GM12878 (cell line): ENCODE results near the gene LRRN4CL. TPM values are rescaled to one million over a fixed set of nuclear protein-coding genes. Genes with fewer than 3 reads are reported as not detected.
"Not testable (repeated sequence)": the region's sequence is repeated elsewhere in the genome, so short reads cannot be mapped to it uniquely, and the experiment has no call there.

Source experiments
- ATAC-seq: fragments of 200-7000 bp; cut with Tn5 transposase; 3 replicates; pipeline ENCODE4 v1.9.1; 2020; ENCODE audit warnings: mild to moderate bottlenecking, moderate library complexity
- BruUV-seq: library from RNA; stranded (reverse); fragments of 400-500 nt; replicated peaks from 2 replicates; lab custom pipeline; 2021; lab: Mats Ljungman, UMichigan
- CTCF ChIA-PET: fragments of 300-600 bp; sonication (Branson Sonifier 250); formaldehyde crosslinking; extraction: SDS; loops from one replicate; lab custom pipeline; 2021; ENCODE audit warnings: inconsistent platforms; lab: Yijun Ruan, JAX
- POLR2A ChIA-PET: fragments of 350-600 bp; formaldehyde crosslinking; extraction: SDS; loops from one replicate; lab custom pipeline; 2021; ENCODE audit warnings: inconsistent platforms; lab: Charles Lee
- RAD21 ChIA-PET: fragments of 300-600 bp; sonication (Branson Sonifier 250); formaldehyde crosslinking; loops from one replicate; lab custom pipeline; 2023; ENCODE audit warnings: antibody characterized with exemption; ENCODE audit not compliant: unreplicated experiment; lab: Charles Lee
- SMC1A ChIA-PET: fragments of 300-600 bp; sonication (Branson Sonifier 250); formaldehyde crosslinking; loops from one replicate; lab custom pipeline; 2023; ENCODE audit not compliant: unreplicated experiment, uncharacterized antibody; lab: Charles Lee
- DNase-seq: peaks from one replicate; pipeline ENCODE4 v3.0.0-alpha.2; 2011; ENCODE audit warnings: low read depth, low spot score
- FAIRE-seq: peaks from 3 replicates; lab custom pipeline; 2011; peaks lifted over from hg19 to GRCh38; lab: Jason Lieb, UNC
- H2AFZ ChIP-seq: 2 replicates; pipeline ENCODE4 v1.6.0; 2011; ENCODE audit warnings: low read depth, low read length, control low read depth; ENCODE audit not compliant: control insufficient read depth
- H3K27ac ChIP-seq: 2 replicates; pipeline ENCODE4 v1.5.1; 2011; ENCODE audit warnings: control low read depth; ENCODE audit not compliant: control insufficient read depth, insufficient read depth
- H3K27me3 ChIP-seq, 2 experiments: replicated peaks in 1 of 2; 2 replicates each; pipeline versions ENCODE4 v1.6.0 to v1.6.1; 2011; ENCODE audit warnings: low read length in 1 of 2; ENCODE audit not compliant: control insufficient read depth in 2 of 2, insufficient read depth in 2 of 2
- H3K36me3 ChIP-seq, 2 experiments: 2 replicates each; pipeline ENCODE4 v1.5.1; 2011; ENCODE audit warnings: low read length in 1 of 2; ENCODE audit not compliant: control insufficient read depth in 2 of 2, insufficient read depth in 2 of 2
- H3K4me1 ChIP-seq: 2 replicates; pipeline ENCODE4 v1.6.1; 2011; ENCODE audit warnings: mild to moderate bottlenecking, low read length, moderate library complexity, mixed read lengths; ENCODE audit not compliant: control insufficient read depth, insufficient read depth
- H3K4me2 ChIP-seq: 2 replicates; pipeline ENCODE4 v1.6.0; 2011; ENCODE audit warnings: control low read depth; ENCODE audit not compliant: control insufficient read depth, insufficient read depth
- H3K4me3 ChIP-seq: fragments of 200-600 bp; sonication (generic); 2 replicates; pipeline ENCODE4 v1.5.1; 2016
- H3K79me2 ChIP-seq: 2 replicates; pipeline ENCODE4 v1.6.0; 2011; ENCODE audit warnings: low read length; ENCODE audit not compliant: control insufficient read depth, insufficient read depth
- H3K9ac ChIP-seq: 2 replicates; pipeline ENCODE4 v1.8.0; 2011; ENCODE audit warnings: low read length, control low read depth, mixed read lengths; ENCODE audit not compliant: control insufficient read depth, insufficient read depth
- H3K9me3 ChIP-seq: replicated peaks from 3 replicates; pipeline ENCODE4 v1.5.1; 2011; ENCODE audit warnings: mild to moderate bottlenecking, low read length; ENCODE audit not compliant: control insufficient read depth, insufficient read depth
- H4K20me1 ChIP-seq: 2 replicates; pipeline ENCODE4 v1.6.0; 2011; ENCODE audit not compliant: control insufficient read depth, insufficient read depth
- BCLAF1 ChIP-seq: fragments of 450-650 bp; IDR thresholded peaks from 2 replicates; pipeline ENCODE4 v1.6.1; 2017; ENCODE audit warnings: antibody characterized with exemption, mild to moderate bottlenecking, moderate library complexity
- CREM ChIP-seq: IDR thresholded peaks from 2 replicates; pipeline ENCODE4 v1.6.1; 2014; ENCODE audit warnings: antibody characterized with exemption, low read depth
- POLR2A ChIP-seq: IDR thresholded peaks from 2 replicates; pipeline ENCODE4 v1.6.1; 2011; ENCODE audit warnings: low read depth, mild to moderate bottlenecking, low read length
- ZNF24 ChIP-seq: fragments of 450-650 bp; IDR thresholded peaks from 2 replicates; pipeline ENCODE4 v1.6.1; 2017; ENCODE audit warnings: antibody characterized with exemption, mild to moderate bottlenecking
- WGBS: methylation state at CpG from one replicate; pipeline ENCODE4 v1.1.6; 2016; ENCODE audit warnings: low lambda C conversion rate; ENCODE audit not compliant: insufficient replicate concordance, insufficient coverage; ENCODE audit errors: missing lambda C conversion rate; 5-methylcytosine and 5-hydroxymethylcytosine counted together
- in situ Hi-C: fragments of 300-500 bp; cut with MboI; formaldehyde crosslinking; loops from 9 replicates; pipeline ENCODE4 v1.14.3; 2018; ENCODE audit warnings: mixed read lengths
- intact Hi-C: fragments of 100-400 bp; cut with micrococcal nuclease; formaldehyde crosslinking; loops from one replicate; pipeline ENCODE4 v1.14.2; 2022; ENCODE audit not compliant: unreplicated experiment
- polyA plus RNA-seq, 11 experiments: library from polyadenylated mRNA; depleted of rRNA in 4 of 11; unstranded in 6 of 11; stranded (reverse) in 5 of 11; fragments of >200 nt; fragmentation: Nextera tagmentation in 4 of 11; fragmentation: Illumina TruSeq in 1 of 11; extraction: Ambion mirVana in 4 of 11; extraction: Trizol in 1 of 11; gene quantifications; 1 replicate in 1 of 11; 2 replicates in 10 of 11; pipeline versions ENCODE4 v1.2.1 to v1.2.3, GENCODE V29; 2011 to 2016; ENCODE audit warnings: inconsistent platforms in 2 of 11, missing spikeins in 2 of 11, low read depth in 1 of 11
- total RNA-seq, 4 experiments: library from RNA; depleted of rRNA in 3 of 4; stranded (reverse); fragments of >200 nt in 3 of 4; fragmentation: Illumina TruSeq in 1 of 4; extraction: Trizol in 1 of 4; gene quantifications; 2 replicates each; pipeline versions ENCODE4 v1.2.1 to v1.2.3, GENCODE V29; 2013 to 2021

The LRRN4CL gene
- total and polyA plus RNA-seq, 10 of the 15 experiments (the other 5 are each of a cell fraction or from before 2014, with no cell fraction given), result 0.01 to 0.06 TPM; not detected in 8

GRCh38 chr11:62676698-62677097 is 12.6 kb downstream of the LRRN4CL start:
- no peak for DNase-seq
- Histone ChIP-seq H3K4me2 (no peak overlapping the region; the same call in 1 of the 2 replicates), H3K27me3 (no peaks in the 10 kb centered on the region), H3K36me3 (peaks cover 0 to 10% of the 10 kb centered on the region in 2 experiments; a peak in 1 of 4 replicates), H2AFZ (no peak overlapping the region), H3K4me1 (peaks cover 18% of the 10 kb centered on the region), H3K4me3 (no peak overlapping the region), H4K20me1 (no peaks in the 10 kb centered on the region; the same call in 1 of the 2 replicates), H3K27ac (no peak overlapping the region), H3K79me2 (peaks cover 34% of the 10 kb centered on the region), H3K9ac (no peak overlapping the region), H3K9me3 (no peaks in the 10 kb centered on the region)
- POLR2A ChIA-PET, result interaction anchor here (1.0 to 16.2 kb wide), 4 partner anchors 11 to 85 kb away, joined by 3 to 295 read pairs (median 44); partner anchors contain the start of genes C11orf98, CSKMT, GANAB and INTS5
- SMC1A ChIA-PET, result interaction anchor here (0.6 to 1.4 kb wide), 2 partner anchors 10 to 233 kb away, joined by 3 read pairs; no protein-coding TSS in a partner anchor
- no TSS peak for BruUV-seq
- no peak for FAIRE-seq
- in situ Hi-C loops (no loop called here), intact Hi-C loops (no loop called here)
- CTCF ChIA-PET, result interaction anchor here (0.9 to 1.9 kb wide), 6 partner anchors 9 to 286 kb away, joined by 3 to 5 read pairs (median 4); partner anchors contain the start of gene TUT1
- no peak for ATAC-seq
- WGBS, result 77% methylated on average over 6 of the region's 6 CpGs
- RAD21 ChIA-PET, result interaction anchor here (1.1 kb wide), 1 partner anchor 17 kb away, joined by 3 read pairs; no protein-coding TSS in a partner anchor
- TF ChIP-seq POLR2A, result peak; percentile 36; the same call in 1 of the 2 replicates
- no peak for TF ChIP-seq BCLAF1
- TF ChIP-seq ZNF24, result no peak
- no peak for TF ChIP-seq CREM

DNA sequence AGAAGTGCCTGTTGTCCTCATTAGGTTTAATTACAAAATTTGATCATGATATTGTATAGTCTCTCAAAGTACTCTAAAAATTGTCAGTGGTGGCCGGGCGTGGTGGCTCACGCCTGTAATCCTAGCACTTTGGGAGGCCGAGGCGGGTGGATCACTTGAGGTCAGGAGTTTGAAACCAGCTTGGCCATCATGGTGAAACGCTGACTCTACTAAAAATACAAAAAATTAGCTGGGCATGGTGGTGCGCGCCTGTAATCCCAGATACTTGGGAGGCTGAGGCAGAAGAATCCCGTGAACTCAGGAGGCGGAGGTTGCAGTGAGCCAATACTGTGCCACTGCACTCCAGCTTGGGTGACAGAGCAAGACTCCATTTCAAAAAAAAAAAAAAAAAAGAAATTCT is 13.9 kb downstream of the LRRN4CL start:
- SMC1A ChIA-PET, result interaction anchor here (0.9 kb wide), 1 partner anchor 18 kb away, joined by 3 read pairs; no protein-coding TSS in a partner anchor
- H3K4me2 ChIP-seq, H3K27ac ChIP-seq, H2AFZ ChIP-seq, BruUV-seq, H3K9me3 ChIP-seq, FAIRE-seq, H4K20me1 ChIP-seq, H3K4me3 ChIP-seq, in situ Hi-C loops, intact Hi-C loops, ATAC-seq, H3K27me3 ChIP-seq, DNase-seq, H3K9ac ChIP-seq: not testable (repeated sequence)
- H3K4me1 ChIP-seq, result peaks cover 18% of the 10 kb centered on the region
- H3K36me3 ChIP-seq, result peaks cover 0 to 10% of the 10 kb centered on the region in 2 experiments; a peak in 1 of 4 replicates
- H3K79me2 ChIP-seq, result peaks cover 45% of the 10 kb centered on the region
- POLR2A ChIA-PET, result interaction anchor here (0.6 to 16.2 kb wide), 8 partner anchors 10 to 834 kb away, joined by 3 to 295 read pairs (median 5); partner anchors contain the start of genes C11orf98, CSKMT, GANAB and INTS5
- CTCF ChIA-PET, result interaction anchor here (0.7 to 1.2 kb wide), 2 partner anchors 10 to 95 kb away, joined by 3 to 6 read pairs; partner anchors contain the start of genes C11orf98 and CSKMT
- RAD21 ChIA-PET, result interaction anchor here (0.7 kb wide), 1 partner anchor 8 kb away, joined by 3 read pairs; no protein-coding TSS in a partner anchor
- WGBS, result 96% methylated on average over 10 of the region's 10 CpGs
